Ramos (cell line): ENCODE measurements around the gene HMCN2.
"Not testable (repeated sequence)": the region's sequence is repeated elsewhere in the genome, so short reads cannot be mapped to it uniquely, and the experiment has no call there.

ENCODE experiments used
- in situ Hi-C: fragments of 300-500 bp; cut with MboI; formaldehyde crosslinking; loops from one replicate; pipeline ENCODE4 v1.14.3; 2022; ENCODE audit warnings: low sequenced_read_pairs; ENCODE audit not compliant: unreplicated experiment

The HMCN2 gene

GRCh38 chr9:130239363-130239695 is 26.2 kb upstream of the HMCN2 start:
- in situ Hi-C loops: loop anchor here (5.0 to 10.0 kb wide), 2 partner anchors 127 to 355 kb away; no protein-coding TSS in a partner anchor

- in situ Hi-C loops: loop anchor here (5.0 to 10.0 kb wide), 2 partner anchors 127 to 355 kb away; no protein-coding TSS in a partner anchor
These were observed 25.8 kb upstream of the HMCN2 start for GRCh38 chr9:130239741-130240241.

- in situ Hi-C loops: no loop called here
These were observed 25.0 kb upstream of the HMCN2 start for GRCh38 chr9:130240410-130241197.

GRCh38 chr9:130241198-130241535 is 24.4 kb upstream of the HMCN2 start:
- in situ Hi-C loops: no loop called here

- in situ Hi-C loops: no loop called here
These were observed 23.1 kb upstream of the HMCN2 start for GRCh38 chr9:130242270-130243014.

- in situ Hi-C loops: no loop called here
These were observed 22.3 kb upstream of the HMCN2 start for GRCh38 chr9:130243015-130243881.

GRCh38 chr9:130243882-130244170 is 21.7 kb upstream of the HMCN2 start:
- in situ Hi-C loops: no loop called here

- in situ Hi-C loops: no loop called here
These were observed 20.9 kb upstream of the HMCN2 start for GRCh38 chr9:130244548-130245165.

GRCh38 chr9:130245474-130245873 is 20.1 kb upstream of the HMCN2 start:
- in situ Hi-C loops: no loop called here

- in situ Hi-C loops: no loop called here
These were observed 19.4 kb upstream of the HMCN2 start for GRCh38 chr9:130246126-130246525.

GRCh38 chr9:130254747-130255630 is 10.6 kb upstream of the HMCN2 start:
- in situ Hi-C loops: no loop called here

GRCh38 chr9:130255631-130256134 is 9.9 kb upstream of the HMCN2 start:
- in situ Hi-C loops: no loop called here

- in situ Hi-C loops: no loop called here
These were observed 8.9 kb upstream of the HMCN2 start for GRCh38 chr9:130256644-130257043.

- in situ Hi-C loops: not testable (repeated sequence)
These were observed 7.4 kb upstream of the HMCN2 start for GRCh38 chr9:130258137-130258536.

GRCh38 chr9:130259044-130259443 is 6.5 kb upstream of the HMCN2 start:
- in situ Hi-C loops: no loop called here

- in situ Hi-C loops: no loop called here
These were observed 4.5 kb upstream of the HMCN2 start for GRCh38 chr9:130260816-130261765.

- in situ Hi-C loops: no loop called here
These were observed 3.4 kb upstream of the HMCN2 start for GRCh38 chr9:130262061-130262745.

GRCh38 chr9:130262771-130263170 is 2.8 kb upstream of the HMCN2 start:
- in situ Hi-C loops: no loop called here
